Esophagus (tissue), 2 donors: ENCODE data around the gene TMOD1. TPM values are rescaled to one million over a fixed set of nuclear protein-coding genes. Genes with fewer than 3 reads are reported as not detected.
"Not testable (repeated sequence)": the region's sequence is repeated elsewhere in the genome, so short reads cannot be mapped to it uniquely, and the experiment has no call there.

Source experiments
- H3K27ac ChIP-seq, 2 donors: one replicate each; pipeline ENCODE4 v1.5.1; 2013; ENCODE audit warnings: low read depth in 2 of 2, mild to moderate bottlenecking in 2 of 2, inconsistent platforms in 1 of 2, low read length in 1 of 2, moderate library complexity in 1 of 2
- H3K27me3 ChIP-seq, 2 donors: one replicate each; pipeline ENCODE4 v1.6.1; 2013; ENCODE audit warnings: low read length in 2 of 2, control low read depth in 1 of 2, mild to moderate bottlenecking in 1 of 2; ENCODE audit not compliant: insufficient read depth in 2 of 2, control insufficient read depth in 1 of 2
- H3K36me3 ChIP-seq, 2 donors: one replicate each; pipeline ENCODE4 v1.6.1; 2013; ENCODE audit warnings: low read length in 1 of 2; ENCODE audit not compliant: control insufficient read depth in 2 of 2, insufficient read depth in 2 of 2
- H3K4me1 ChIP-seq, 2 donors: one replicate each; pipeline ENCODE4 v1.6.1; 2013; ENCODE audit warnings: low read length in 1 of 2; ENCODE audit not compliant: control insufficient read depth in 2 of 2, insufficient read depth in 2 of 2
- H3K4me3 ChIP-seq, 2 donors: one replicate each; pipeline ENCODE4 v1.5.1; 2013; ENCODE audit warnings: low read length in 2 of 2, mild to moderate bottlenecking in 2 of 2, low read depth in 1 of 2, moderate library complexity in 1 of 2
- H3K9me3 ChIP-seq, 2 donors: one replicate each; pipeline ENCODE4 v1.6.1; 2013; ENCODE audit warnings: mild to moderate bottlenecking in 2 of 2, low read depth in 1 of 2, low read length in 1 of 2, moderate library complexity in 1 of 2; ENCODE audit not compliant: control insufficient read depth in 2 of 2, insufficient read depth in 1 of 2
- WGBS, 2 donors: extraction: QIAGEN DNeasy Blood & Tissue Kit; methylation state at CpG; one replicate each; pipeline ENCODE4 v1.1.7; 2013; 5-methylcytosine and 5-hydroxymethylcytosine counted together
- polyA plus RNA-seq, 2 donors: library from polyadenylated mRNA; stranded (reverse); fragments of 200-250 nt; gene quantifications; one replicate each; pipeline ENCODE4 v1.2.3, GENCODE V29; 2013
- donor health status: healthy with polysubstance abuse.
- donor health status: Bipolar disorder and iron deficiency.

Gene TMOD1
- polyA plus RNA-seq, 2 donors, result 3.2 to 7.1 TPM

DNA sequence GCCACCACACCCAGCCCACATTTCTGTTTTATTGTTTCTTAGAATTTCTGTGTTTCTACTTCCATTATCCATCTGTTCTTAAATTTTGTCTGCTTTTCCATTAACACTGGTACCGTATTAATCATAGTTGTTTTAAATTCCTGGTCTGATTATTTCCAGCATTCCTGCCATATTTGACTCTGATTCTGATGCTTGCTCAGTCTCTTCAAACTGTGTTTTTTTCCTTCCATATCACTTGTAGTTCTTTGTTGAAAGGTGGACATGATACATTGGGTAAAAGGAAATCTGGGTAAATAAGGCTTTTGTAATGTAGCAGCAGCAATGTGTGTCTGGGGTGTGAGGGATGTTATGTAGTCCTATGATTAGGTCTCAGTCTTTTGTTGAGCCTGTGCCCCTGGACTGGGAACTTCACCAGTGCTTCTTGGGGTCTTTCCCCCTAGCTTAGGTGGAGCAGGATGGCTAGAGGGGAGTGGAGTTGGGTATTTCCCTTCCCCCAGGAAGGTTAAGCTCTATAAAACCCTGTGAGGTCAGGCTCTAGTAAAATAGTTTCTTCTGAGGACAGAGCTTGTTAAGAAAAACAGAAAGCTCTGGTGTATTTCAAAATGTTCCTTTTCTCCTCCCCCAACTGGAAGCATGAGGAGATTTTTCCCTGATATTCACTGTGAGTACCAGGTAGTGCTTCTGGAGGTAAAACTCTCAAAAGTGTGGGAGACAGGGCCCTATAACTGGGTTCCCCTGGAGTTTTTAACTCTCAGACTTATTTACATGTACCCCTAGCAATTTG is 10.1 kb upstream of the TMOD1 start:
- no peak overlapping the region for H3K27ac ChIP-seq
- H3K36me3 ChIP-seq, result peaks cover 0 to 11% of the 10 kb centered on the region in 2 donors
- H3K4me1 ChIP-seq, result no peaks in the 10 kb centered on the region
- H3K9me3 ChIP-seq, result no peaks in the 10 kb centered on the region
- no peaks in the 10 kb centered on the region for H3K27me3 ChIP-seq
- WGBS, 2 donors, result 95 to 98% methylated on average over 1 of the region's 1 CpG
- no peak overlapping the region for H3K4me3 ChIP-seq

- not testable (repeated sequence) for H3K27ac ChIP-seq, H3K4me3 ChIP-seq, H3K36me3 ChIP-seq, H3K9me3 ChIP-seq, H3K4me1 ChIP-seq, H3K27me3 ChIP-seq
- WGBS, 2 donors, result 96 to 97% methylated on average over 28 to 36 of the region's 36 CpGs
Observed at GRCh38 chr9:97497558-97498375, 3.7 kb upstream of the TMOD1 start.

DNA sequence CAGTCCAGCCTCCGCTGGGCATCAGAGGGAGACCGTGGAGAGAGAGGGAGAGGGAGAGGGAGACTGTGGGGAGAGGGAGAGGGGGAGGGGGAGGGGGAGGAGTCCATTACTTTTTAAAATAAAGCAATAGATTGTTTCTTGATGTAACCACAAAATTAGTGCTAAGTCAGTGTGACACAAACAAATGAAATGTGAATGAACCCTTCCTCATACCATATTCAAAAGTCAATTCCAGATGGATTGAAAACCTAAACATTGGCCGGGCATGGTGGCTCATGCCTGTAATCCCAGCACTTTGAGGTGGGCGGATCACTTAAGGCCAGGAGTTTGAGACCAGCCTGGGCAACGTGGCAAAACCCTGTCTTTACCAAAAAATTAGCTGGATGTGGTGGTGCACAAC is 2.6 kb upstream of the TMOD1 start:
- not testable (repeated sequence) for H3K27ac ChIP-seq, H3K9me3 ChIP-seq, H3K36me3 ChIP-seq, H3K4me3 ChIP-seq, H3K4me1 ChIP-seq
- H3K27me3 ChIP-seq, result peaks cover 0 to 12% of the 10 kb centered on the region in 2 donors
- WGBS, 2 donors, result 75 to 78% methylated on average over 5 of the region's 5 CpGs

GRCh38 chr9:97500263-97500662 is 1.2 kb upstream of the TMOD1 start:
- H3K27me3 ChIP-seq, result peaks cover 0 to 12% of the 10 kb centered on the region in 2 donors
- WGBS, 2 donors, result 45 to 52% methylated on average over 5 of the region's 5 CpGs

GRCh38 chr9:97500765-97501176 is 695 bp upstream of the TMOD1 start:
- Histone ChIP-seq H3K4me1 (peaks cover 3 to 5% of the 10 kb centered on the region in 2 donors), H3K9me3 (no peaks in the 10 kb centered on the region), H3K4me3 (peak overlapping the region; percentile 27 to 61), H3K27ac (no peak overlapping the region), H3K36me3 (peaks cover 0 to 5% of the 10 kb centered on the region in 2 donors), H3K27me3 (peaks cover 0 to 12% of the 10 kb centered on the region in 2 donors)
- 14 to 16% methylated on average over 6 of the region's 6 CpGs for WGBS, 2 donors

More at GRCh38 chr9:97500263-97500662, 1.2 kb upstream of the TMOD1 start:
- Histone ChIP-seq H3K36me3 (peaks cover 0 to 7% of the 10 kb centered on the region in 2 donors), H3K4me3 (no peak overlapping the region), H3K4me1 (peaks cover 3 to 5% of the 10 kb centered on the region in 2 donors), H3K9me3 (no peaks in the 10 kb centered on the region), H3K27ac (no peak overlapping the region)

- peak overlapping the region; percentile 69 to 73 for H3K27ac ChIP-seq
- no peaks in the 10 kb centered on the region for H3K9me3 ChIP-seq
- peaks cover 3 to 5% of the 10 kb centered on the region in 2 donors for H3K4me1 ChIP-seq
- H3K27me3 ChIP-seq, result peaks cover 0 to 12% of the 10 kb centered on the region in 2 donors
- peak overlapping the region; percentile 59 to 61 for H3K4me3 ChIP-seq
- 0 to 1% methylated on average over 29 to 30 of the region's 30 CpGs for WGBS, 2 donors
- no peaks in the 10 kb centered on the region for H3K36me3 ChIP-seq
Observed at GRCh38 chr9:97501972-97502221, 431 bp downstream of the TMOD1 start.

- WGBS, 2 donors, result 3 to 4% methylated on average over 49 of the region's 49 CpGs
- peaks cover 0 to 12% of the 10 kb centered on the region in 2 donors for H3K27me3 ChIP-seq
- peak overlapping the region; percentile 69 to 73 for H3K27ac ChIP-seq
Observed at GRCh38 chr9:97502222-97502983, 937 bp downstream of the TMOD1 start.

DNA sequence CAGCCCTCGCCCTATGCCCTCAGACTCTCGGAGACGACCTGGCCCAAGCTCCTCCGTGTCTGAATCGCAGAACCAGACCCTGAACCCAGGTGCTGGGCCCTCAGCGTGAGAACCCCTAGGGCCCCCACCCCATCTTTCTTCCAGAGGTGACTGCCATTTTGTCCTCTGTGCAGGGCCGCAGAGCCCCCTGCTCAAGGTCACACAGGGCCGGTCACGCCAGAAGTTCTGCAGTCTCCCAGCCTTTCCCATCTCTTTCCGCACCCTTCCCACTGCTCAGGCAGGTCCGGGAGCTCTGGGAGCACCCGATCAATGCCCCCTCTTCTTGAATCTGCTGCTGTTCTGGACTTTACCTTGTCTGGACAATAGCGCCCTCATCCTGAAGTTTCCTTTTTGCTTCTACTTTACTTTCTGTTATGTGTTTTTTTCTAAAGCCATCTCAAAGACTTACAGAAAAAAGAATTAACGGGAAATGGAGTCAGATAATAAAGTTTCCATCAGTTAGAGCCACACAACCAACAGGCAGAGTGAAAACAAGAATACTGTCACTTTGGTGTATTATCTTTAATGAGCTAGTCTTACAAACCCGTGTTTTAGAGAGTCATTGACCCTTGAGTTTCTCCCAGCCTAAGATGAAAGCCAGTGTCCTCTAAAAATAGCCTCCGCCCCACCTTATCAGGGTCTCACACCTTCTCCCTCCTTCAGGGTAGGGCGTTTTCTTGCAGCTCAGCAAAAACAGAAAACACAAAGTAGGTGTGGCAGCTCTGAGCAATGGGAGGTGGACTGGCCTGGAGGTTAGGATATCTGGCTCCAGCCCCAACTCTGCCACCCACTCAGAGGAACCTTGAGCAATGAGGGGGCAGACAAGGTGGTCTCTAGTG is 1.8 kb downstream of the TMOD1 start:
- peaks cover 0 to 12% of the 10 kb centered on the region in 2 donors for H3K27me3 ChIP-seq
- H3K4me1 ChIP-seq, result peaks cover 3 to 5% of the 10 kb centered on the region in 2 donors
- peak overlapping the region; percentile 59 to 61 for H3K4me3 ChIP-seq
- no peaks in the 10 kb centered on the region for H3K9me3 ChIP-seq
- peak overlapping the region; percentile 55 to 69 for H3K27ac ChIP-seq
- 46 to 50% methylated on average over 17 of the region's 17 CpGs for WGBS, 2 donors
- no peaks in the 10 kb centered on the region for H3K36me3 ChIP-seq

More at GRCh38 chr9:97502222-97502983, 937 bp downstream of the TMOD1 start:
- no peaks in the 10 kb centered on the region for H3K9me3 ChIP-seq
- H3K4me1 ChIP-seq, result peaks cover 3 to 5% of the 10 kb centered on the region in 2 donors
- no peaks in the 10 kb centered on the region for H3K36me3 ChIP-seq
- H3K4me3 ChIP-seq, result peak overlapping the region; percentile 59 to 61

DNA sequence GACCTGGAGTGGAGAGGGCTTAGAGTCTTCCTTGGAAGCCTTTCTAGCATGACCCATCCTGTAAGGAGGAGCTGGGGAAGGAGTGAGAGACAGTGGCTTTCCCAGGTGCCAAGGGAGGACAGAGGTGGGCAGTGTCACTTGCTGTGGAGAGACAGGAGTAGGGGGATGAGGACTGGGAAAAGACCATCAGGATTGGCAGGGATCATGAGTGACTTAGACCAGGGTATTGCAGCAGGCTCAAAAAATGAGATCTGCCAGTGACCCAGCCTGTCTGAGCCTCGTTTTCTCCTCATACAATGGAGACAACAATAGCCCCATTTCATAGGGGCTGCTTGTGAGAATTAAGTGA is 2.4 kb downstream of the TMOD1 start:
- H3K27me3 ChIP-seq, result peaks cover 0 to 12% of the 10 kb centered on the region in 2 donors
- peak overlapping the region; percentile 33 to 44 for H3K27ac ChIP-seq
- no peaks in the 10 kb centered on the region for H3K9me3 ChIP-seq
- WGBS, 2 donors, result 71 to 100% methylated on average over 1 of the region's 1 CpG
- H3K4me3 ChIP-seq, result no peak overlapping the region
- no peaks in the 10 kb centered on the region for H3K36me3 ChIP-seq
- H3K4me1 ChIP-seq, result peaks cover 3 to 5% of the 10 kb centered on the region in 2 donors
